ENCODE data around the gene SETBP1.

The SETBP1 gene

DNA sequence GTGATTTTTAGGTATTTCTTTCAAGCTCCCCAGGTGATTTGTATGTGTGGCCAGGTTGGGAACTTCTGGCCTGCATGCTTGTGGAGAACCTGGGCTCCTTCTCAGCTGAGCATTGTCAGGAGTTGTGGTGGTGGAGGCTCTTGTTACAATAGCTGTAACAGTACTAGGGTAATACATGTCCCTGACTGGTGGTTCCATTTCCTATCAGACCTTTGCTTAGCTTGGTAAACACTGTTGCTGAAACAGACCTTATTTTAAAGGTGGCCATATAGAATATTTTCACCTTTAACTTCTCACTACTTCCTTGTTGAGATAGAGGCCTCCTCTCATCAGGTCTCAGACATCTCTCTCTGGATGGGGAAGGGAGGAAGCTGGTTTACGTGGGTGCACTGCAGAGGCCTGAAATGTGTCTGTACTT lies 79.2 kb downstream of the SETBP1 start:
- no peak for DNase-seq (ENCODE audit: low read depth in 2 of 2)

GRCh38 chr18:44761812-44762211 lies 81.1 kb downstream of the SETBP1 start:
- DNase-seq (ENCODE audit: low read depth in 2 of 2) = no peak

GRCh38 chr18:44763327-44763726 lies 82.6 kb downstream of the SETBP1 start:
- DNase-seq (ENCODE audit: low read depth in 2 of 2) = no peak

GRCh38 chr18:44764863-44765262 lies 84.2 kb downstream of the SETBP1 start:
- DNase-seq (ENCODE audit: low read depth in 2 of 2) = no peak

GRCh38 chr18:44765456-44765855 lies 84.8 kb downstream of the SETBP1 start:
- no peak for DNase-seq (ENCODE audit: low read depth in 2 of 2)

- no peak for DNase-seq (ENCODE audit: low read depth in 2 of 2)
These were observed 85.8 kb downstream of the SETBP1 start for GRCh38 chr18:44766450-44766849.

DNA sequence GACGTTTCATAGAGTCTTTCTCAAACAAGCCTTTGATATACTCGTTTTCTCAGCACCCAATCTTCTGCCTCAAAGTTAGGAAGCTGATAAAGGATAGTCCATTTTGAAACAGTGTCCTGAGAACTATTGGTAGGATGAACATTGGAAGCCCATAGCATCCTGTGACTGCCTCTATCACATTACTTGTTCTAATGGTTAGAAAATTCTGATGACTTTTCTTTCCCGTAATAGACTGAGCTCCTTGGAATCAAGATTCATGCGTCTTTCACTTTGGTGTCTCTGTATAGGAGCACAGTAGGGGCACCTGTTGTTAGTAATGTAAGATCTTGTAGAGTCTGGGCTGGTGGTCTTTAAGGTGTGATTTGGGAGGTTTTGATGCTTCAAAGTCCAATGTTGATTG lies 87.1 kb downstream of the SETBP1 start:
- no peak for DNase-seq (ENCODE audit: low read depth in 2 of 2)

DNA sequence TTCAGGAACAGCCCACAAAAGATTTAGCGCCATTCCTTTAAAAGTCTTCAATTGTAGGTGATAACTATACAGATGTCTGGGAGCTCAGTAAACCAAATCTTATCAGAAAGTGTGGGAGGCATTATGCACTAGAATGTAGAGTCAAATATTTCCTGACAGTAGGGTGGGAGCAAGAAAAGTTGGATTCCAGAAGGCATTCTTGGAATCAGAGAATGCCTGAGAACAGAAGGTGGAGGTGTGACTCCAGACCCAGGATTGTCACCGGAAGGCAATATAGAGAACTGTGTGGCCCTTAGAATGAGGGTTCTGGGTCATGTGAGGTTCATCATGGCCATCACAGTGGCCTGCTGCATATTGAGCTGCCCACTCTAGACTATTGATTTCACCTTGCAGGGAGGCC lies 90.0 kb downstream of the SETBP1 start:
- DNase-seq (ENCODE audit: low read depth in 2 of 2) = no peak

- DNase-seq (ENCODE audit: low read depth in 2 of 2) = no peak
These were observed 90.9 kb downstream of the SETBP1 start for GRCh38 chr18:44771572-44771955.

- no peak for DNase-seq (ENCODE audit: low read depth in 2 of 2)
These were observed 91.5 kb downstream of the SETBP1 start for GRCh38 chr18:44771956-44772917.

- DNase-seq (ENCODE audit: low read depth in 2 of 2) = no peak
These were observed 93.0 kb downstream of the SETBP1 start for GRCh38 chr18:44773640-44774155.

DNA sequence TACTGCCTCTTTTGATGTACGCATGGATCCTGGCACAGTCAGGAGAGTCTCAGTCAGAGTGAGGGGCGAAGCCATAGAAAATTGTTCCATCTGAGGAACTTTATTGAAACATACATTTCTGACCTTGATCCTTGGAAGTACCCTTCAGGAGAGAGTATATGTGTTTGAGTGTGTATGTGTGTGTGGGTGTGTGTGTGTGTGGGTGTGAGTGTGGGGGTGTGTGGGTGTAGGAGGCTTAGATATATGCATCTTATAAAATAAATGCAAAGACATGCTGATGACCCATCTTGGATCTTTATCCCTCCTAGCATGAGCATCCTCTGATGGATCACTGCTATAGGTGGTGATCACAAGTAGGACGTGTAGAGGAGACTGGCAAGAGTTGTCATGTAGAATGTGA lies 93.5 kb downstream of the SETBP1 start:
- DNase-seq (ENCODE audit: low read depth in 2 of 2) = no peak

DNA sequence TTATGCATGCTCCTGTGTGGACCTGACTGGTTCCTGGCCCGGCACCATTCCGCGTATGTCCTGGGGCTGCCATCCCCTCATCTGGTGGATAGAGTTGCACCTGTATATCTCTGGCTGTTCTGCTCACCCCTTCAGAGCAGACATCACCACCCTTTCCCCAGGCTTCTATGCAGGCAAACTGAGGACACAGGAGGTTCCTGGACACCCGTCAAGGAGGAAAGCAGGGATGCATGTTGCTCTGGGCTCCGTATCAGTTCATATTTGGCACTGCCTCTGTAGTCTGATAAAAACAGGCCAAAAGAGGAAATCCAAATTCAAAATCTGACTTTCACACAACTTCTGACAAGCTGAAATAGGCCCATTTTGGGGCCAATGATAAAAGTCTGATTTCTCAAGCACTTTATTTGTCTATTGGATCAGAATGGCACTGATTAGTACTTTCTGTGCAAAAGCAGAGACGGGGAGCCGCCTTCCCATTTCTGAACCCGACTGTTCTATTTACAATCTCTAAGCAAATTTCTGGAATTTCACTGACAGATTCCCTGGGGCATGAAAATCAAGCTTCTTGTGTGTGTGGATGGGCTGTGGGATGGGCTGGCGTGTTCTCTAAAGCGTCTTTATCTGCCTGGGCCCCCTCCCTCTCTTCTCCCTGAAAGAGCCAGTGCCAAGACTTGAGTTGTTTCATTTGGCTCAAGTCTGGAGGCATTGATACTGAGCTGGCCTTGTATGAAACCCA lies 96.9 kb downstream of the SETBP1 start:
- no peak for DNase-seq (ENCODE audit: low read depth in 2 of 2)

DNA sequence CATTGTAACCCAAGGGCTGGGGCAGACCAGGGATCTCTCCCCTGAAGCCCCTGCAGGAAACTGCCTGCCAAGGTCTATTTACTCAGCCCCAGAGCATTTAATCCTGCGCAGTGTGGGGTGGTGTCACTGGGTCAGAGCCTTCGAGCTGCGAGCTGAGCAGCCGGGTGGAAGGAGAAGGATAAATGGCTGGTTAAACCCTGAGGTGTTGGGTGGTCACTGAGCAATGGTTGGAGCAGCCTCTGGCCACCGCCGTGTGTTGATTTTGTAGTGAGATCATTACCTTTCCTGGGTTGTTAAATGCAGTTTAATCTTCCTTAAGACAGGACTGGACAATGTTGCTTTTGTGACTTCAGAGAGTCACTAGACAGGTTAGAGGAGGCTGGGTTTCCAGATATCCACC lies 98.1 kb downstream of the SETBP1 start:
- no peak for DNase-seq (ENCODE audit: low read depth in 2 of 2)

DNA sequence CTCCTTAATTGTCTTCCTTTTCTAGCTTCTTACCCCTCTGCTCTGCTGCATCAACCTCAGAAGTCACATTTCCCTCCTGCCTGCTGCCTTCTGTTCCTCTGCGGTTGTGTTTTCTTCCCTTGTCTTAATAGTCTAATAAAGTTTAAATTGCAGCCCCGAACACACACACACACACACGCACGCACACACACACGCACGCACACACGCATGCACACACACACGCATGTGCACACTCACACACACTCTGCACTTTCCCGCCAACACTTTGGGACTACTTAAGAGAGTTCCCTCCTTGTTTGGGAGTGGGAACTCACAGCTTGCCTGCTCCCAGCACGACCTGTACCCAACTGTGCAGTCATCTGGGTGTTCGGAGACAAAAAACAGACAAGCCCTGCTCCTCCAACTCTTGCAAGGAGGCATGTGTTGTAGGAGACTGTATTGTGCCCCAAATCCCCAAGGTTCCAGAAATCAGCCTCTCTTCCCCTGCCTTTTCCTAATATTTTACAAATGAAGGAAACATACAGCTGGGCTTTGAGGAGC lies 99.1 kb downstream of the SETBP1 start:
- DNase-seq (ENCODE audit: low read depth in 2 of 2) = no peak

- DNase-seq (ENCODE audit: low read depth in 2 of 2) = peak; percentile 62 to 67
These were observed 101.2 kb downstream of the SETBP1 start for GRCh38 chr18:44781886-44782285.

DNA sequence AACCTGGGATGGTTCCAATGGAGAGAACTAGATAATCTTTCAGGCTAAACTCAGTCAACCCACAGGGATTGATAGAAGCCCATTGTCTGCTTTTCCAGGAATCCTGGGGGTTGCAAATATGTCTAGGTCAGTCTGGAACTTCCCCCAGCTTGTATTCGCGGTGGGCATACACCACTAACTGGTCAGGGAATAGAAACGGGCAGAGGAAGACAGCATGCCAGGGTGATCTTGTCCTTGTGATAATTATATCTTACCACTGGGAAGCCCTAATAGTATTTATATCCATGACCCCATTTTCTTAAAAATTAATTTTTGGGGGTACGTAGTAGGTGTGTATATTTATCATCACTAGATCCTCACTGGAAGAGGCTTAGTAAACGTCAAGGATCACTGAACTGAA lies 101.9 kb downstream of the SETBP1 start:
- no peak for DNase-seq (ENCODE audit: low read depth in 2 of 2)

DNA sequence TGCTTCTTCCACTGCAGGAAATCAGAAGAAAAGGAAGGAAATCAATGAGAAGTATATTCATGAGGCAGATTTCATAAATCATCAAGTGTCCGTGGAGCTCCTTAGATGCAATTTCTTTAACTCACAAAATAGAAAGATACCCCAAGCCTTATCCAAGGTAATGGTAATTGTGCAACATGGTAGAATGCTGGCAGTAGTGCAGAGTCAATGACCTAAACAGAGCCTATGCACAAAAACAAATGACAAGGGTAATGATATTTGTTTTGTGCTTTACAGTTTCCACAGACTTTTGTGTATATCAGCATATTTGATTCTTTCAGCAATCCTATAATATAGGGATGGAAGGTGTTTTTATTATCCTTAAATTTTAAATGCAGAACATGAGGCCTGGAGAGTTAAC lies 102.7 kb downstream of the SETBP1 start:
- DNase-seq (ENCODE audit: low read depth in 2 of 2) = no peak

- DNase-seq (ENCODE audit: low read depth in 2 of 2) = no peak
These were observed 105.6 kb downstream of the SETBP1 start for GRCh38 chr18:44786257-44786656.

GRCh38 chr18:44786688-44787087 lies 106.0 kb downstream of the SETBP1 start:
- no peak for DNase-seq (ENCODE audit: low read depth in 2 of 2)

DNA sequence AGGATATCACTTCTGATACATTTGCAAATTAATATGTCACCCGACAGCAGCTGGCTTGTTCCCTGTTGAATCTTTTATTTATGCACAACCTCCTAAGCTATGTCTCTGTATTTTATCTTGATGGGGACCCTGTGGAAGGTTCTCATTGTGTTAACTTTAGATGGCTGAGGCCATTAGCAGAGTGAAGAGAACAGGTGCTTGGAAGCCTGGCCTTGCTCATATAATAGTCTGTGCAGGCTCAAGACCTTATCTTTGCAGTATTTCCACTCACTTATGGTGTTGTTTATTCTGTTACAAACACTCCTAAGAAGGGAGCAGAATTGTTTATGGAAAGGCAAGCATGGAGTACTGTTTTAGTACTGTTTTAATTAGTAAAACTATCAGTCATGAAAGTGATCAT lies 107.6 kb downstream of the SETBP1 start:
- no peak for DNase-seq (ENCODE audit: low read depth in 2 of 2)

- DNase-seq (ENCODE audit: low read depth in 2 of 2) = no peak
These were observed 109.0 kb downstream of the SETBP1 start for GRCh38 chr18:44789710-44790109.

Data from fibroblast of skin of left biceps (primary cell).